ENCODE data around the gene EEA1.

EEA1 gene

DNA sequence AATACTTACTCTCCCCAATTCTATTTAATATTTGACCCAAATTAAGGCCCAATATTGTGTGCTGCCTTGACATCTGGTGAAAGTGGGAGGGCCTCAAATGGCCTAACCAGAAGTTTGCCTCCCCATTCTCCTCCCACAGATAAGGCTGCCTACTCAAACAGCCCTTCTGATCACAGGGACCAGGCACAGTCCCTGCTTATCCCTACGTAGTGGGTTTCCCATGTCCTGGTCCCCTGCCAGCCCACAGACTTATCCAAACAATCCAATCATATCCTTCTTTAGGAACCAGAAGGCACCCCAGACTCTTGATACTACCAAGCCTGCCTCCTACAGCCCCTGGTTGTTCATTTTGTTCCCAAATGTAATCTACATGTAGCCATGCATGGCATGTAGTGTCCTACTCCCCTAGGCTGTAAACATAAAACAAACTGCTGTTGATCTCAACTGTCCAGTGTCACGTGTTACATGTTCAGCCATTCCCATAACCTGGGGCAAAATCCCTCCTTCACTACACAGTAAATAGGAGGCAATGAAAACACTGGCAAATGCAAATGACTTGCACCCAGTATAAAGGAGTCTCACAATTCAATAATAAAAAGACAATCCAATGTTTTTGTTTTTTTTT, 49.3 kb downstream of the EEA1 start:
- DNase-seq, result no peak

DNA sequence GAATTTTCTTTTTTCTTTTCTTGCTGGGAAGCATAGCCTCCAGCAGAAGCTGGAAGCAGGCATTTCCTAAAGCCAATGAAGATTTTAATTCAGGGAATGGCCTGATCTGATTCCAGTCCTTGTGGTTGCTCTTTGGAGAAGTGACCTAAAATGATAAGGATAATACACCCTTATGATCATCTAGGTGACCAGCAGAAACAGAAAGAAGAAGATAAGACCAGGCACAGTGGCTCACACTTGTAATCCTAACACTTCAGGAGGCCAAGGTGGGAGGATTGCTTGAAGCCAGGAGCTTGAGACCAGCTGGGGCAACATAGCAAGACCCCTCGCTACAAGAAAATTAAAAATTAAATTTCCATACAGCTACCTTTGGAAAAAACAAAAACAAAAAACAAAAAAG, 51.2 kb downstream of the EEA1 start:
- no peak for DNase-seq

- no peak for DNase-seq
Observed at GRCh38 chr12:92876496-92876895, 52.6 kb downstream of the EEA1 start.

DNA sequence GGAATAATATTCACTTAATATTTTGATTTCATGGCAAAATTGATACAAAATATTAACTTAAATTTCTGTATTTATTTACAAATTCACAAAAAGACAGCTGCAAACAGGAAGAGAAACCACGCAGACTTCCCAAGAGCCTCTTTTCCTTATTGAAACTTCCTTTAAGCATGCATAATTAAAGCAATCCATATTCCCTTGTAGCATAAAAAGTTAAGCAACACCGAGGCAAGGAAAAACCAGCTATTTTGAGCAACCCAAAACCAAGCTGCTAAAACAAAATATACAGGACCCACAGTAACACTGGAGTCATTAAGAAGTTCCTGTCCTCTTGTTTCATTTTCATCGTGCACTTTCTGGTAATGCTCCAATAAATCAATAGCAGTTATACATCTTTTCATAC, 58.0 kb downstream of the EEA1 start:
- DNase-seq, result no peak

DNA sequence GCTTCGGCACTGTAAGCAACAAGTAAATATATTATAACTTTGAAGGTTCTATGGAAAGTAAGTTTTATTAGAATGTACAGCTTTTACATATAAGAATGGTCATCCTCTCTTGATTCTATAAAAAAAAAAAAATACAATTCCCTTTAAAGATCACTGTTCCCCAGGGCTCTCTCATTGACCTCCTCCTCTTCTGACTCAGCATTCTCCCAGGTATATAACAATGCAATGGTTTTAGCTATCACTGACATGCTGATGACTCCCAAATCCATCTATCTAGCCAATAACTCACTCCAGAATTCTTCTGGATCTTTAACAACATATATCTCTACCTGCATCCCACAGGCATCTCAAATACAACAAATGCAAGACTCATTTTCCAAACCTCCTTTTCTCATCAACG, 62.7 kb downstream of the EEA1 start:
- DNase-seq, result no peak

- no peak for DNase-seq
Observed at GRCh38 chr12:92863251-92863650, 65.8 kb downstream of the EEA1 start.

- no peak for DNase-seq
Observed at GRCh38 chr12:92861381-92861780, 67.7 kb downstream of the EEA1 start.

DNA sequence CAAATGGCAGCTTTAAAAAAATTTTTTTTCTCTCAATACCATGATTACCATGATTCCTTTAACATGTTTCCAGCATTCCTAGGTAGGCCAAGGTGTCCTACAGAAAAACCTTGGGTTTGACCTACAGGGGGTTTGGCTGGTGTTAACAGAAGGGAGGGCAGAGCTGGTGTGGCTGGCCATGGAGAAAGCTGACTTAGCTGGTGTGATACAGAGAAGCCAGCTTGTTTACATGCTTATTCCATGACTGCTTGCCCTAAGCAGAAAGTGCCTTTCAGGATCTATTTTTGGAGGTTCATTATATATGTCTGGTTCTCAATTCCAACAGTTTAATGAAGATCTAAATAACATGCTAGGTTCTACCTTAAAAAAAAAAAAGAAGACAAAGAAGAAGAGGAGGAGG, 68.6 kb downstream of the EEA1 start:
- DNase-seq, result no peak

DNA sequence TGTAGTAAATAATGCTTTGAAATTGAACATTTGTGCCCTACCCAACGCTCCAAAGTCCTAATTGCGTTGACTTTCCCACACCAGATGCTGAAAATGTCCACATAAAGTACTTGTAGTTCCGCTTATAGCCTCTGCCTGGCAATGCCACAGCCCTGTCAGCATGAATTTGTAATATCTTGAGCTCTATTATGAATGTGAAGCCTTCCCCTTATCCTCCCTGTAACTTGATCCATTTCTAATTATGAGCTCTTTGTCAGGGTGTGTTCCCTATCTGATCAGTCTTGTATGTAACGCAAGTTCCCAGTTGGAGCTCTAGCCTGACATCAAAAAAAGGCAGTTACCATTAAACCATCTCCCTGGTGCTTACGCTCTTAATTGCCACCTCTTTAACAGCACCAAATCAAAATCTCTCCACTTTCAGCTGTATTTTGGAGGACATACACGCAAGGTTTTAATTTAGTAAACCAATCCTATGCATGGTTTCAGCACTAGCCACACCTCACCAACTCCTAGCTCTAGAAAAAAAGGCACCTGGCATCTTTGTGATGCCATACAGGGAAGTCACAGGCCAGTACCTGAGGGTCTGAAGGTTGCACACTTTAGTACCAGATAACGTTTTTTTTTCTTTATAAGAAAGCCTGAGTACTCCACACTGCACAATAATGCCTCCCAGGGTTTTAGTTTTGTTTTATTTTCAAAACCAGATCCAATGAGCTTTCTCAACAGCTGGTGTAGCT, 69.3 kb downstream of the EEA1 start:
- DNase-seq, result peak; percentile 46 to 53

- DNase-seq, result no peak
Observed at GRCh38 chr12:92857818-92858217, 71.3 kb downstream of the EEA1 start.

GRCh38 chr12:92854344-92854743, 74.8 kb downstream of the EEA1 start:
- no peak for DNase-seq

- DNase-seq, result no peak
Observed at GRCh38 chr12:92848740-92849139, 80.4 kb downstream of the EEA1 start.

GRCh38 chr12:92847368-92847767, 81.7 kb downstream of the EEA1 start:
- DNase-seq, result no peak

DNA sequence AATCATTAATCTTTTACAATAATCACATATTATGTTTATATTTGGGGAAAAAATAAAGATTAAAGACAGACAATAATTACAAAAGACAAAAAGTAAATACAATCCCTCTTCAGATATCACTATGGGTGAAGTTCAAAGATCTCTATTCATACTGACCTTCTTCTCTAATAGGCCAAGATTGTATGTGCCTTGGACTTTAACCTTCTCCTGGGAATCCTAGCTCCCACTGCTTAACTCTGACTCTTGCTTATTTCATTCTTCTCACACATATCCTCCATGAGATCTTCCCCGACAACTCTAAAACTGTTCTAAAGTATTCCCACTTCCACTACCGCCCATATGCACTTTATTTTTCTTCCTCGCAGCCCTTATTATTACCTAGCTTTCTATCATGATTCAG, 83.8 kb downstream of the EEA1 start:
- DNase-seq, result no peak

DNA sequence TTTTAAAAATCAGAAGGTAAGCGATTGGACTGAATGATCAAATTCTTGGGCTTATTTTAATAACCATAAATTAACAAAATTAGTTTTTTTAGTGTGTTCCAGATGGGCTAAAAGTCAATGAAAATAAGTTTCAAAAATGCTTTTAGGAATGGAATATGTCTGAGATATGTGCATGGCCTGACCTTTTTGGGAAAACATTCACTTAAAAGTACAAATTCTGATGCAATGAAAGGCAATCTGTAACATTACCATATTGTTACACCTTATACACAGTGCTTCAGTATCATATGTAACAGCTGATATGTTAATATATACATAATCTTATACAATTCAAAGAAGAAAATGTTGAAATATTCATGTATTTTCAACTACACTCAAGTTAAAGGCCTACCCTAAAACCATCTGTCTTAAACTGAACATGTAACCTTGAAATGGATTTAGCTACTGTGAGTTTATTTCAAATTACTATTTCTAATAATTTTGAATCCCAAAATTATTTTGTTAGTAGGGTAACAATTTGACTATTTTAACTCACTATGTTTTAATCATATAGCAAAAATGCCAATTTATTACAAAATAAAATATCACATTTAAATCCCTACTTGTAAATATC, 84.8 kb downstream of the EEA1 start:
- DNase-seq, result no peak

DNA sequence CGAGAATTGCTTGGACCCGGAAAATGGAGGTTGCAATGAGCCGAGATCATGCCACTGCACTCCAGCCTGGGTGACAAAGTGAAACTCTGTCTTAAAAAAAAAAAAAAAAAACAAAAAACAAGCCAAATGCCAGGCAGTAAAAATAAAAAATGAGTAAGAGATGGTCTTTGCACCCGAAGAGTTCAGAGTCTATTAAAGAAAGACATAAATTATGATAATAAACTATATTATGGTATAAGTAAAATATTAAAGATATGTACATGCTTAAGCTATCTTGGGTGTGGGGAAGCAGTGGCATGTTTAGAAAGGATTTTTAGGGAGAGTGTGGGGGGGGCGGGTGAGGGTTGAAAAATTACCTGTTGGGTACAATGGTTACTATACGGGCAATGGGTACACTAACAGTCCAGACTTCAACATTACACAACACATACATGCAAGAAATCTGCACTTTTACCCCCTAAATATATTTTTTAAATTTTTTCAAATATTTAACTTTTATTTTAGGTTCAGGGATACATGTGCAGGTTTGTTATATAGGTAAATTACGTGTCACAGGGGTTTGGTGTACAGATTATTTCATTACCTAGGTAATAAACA, 99.3 kb downstream of the EEA1 start:
- DNase-seq, result no peak

- DNase-seq, result no peak
Observed at GRCh38 chr12:92828565-92828964, 100.5 kb downstream of the EEA1 start.

GRCh38 chr12:92827836-92828431, 101.2 kb downstream of the EEA1 start:
- no peak for DNase-seq

DNA sequence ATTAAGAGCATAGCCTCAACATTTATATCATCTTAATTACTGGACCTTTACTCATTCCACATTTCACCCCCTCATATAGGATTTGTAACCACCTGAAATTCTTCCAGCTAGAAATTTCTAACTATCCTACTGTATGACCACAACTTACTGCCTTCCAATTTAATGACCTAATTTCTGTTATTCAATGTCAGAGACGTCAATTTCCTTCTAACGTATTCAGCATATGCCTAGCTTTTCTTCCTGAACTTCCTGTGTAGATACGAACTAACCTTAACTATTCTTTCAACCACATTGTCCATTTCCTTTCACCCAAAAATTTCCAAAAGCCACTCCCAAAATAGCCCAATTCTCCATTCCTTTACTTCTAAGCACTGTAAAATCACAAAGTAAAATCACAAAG, 108.0 kb downstream of the EEA1 start:
- no peak for DNase-seq

DNA sequence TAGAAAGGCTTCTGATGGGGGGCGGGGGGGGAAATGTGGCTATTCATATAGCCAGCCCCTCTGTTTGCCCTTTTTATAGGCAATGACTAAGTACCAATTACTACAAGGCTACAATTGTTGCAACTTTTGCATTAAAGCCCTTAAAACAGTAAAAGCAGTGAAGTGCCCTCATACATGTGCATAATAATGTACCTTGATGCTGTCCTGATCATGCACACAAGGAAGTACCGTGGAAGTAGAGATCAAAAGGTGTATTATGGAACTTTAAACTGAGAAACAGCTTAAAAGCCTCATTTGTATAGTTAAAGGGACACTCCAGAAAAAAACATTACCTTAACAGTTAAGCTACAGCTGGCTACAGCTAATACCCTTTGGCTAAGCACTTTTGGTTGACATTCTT, 114.5 kb downstream of the EEA1 start:
- DNase-seq, result no peak

DNA sequence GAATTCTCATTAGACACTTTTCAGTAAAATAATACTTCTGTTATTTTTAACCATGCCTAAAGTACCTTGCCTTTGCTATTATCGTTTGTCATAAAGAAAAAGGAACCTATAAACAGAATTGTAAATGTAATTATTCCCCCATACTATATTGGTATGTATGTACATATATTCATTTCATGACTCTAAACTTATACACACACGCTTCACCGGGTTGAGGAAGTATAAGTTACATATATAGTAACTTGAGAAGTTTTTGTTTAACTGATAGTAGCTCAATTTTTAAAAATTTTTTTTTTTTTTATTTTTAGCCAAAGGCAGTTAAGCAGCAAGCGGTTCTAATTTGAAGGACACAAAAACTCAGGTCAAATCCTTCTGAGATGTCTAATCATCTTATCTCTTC, 118.7 kb downstream of the EEA1 start:
- no peak for DNase-seq

DNA sequence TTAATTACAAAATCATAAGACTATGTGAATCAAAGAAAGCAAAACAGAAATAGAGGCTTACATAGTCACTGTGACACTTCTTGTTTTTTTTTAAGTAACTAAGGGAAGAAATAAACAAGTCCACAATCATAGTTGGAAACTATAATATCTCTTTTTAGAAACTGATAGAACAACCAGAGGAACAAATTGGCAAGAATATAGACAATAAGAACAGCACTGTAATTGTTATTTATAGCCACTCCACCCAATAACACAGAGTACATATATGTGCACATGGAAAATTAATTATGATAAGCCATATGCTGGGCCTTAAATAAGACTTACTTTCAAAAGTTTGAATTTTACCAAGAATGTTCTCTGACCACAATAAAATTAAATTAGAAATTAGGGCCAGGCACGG, 125.2 kb downstream of the EEA1 start:
- no peak for DNase-seq

GRCh38 chr12:92802906-92803305, 126.2 kb downstream of the EEA1 start:
- no peak for DNase-seq

GRCh38 chr12:92796650-92797049, 132.4 kb downstream of the EEA1 start:
- no peak for DNase-seq

Data from NCI-H187 (cell line).